ENCODE data around the gene LYZL4.

The LYZL4 gene

DNA sequence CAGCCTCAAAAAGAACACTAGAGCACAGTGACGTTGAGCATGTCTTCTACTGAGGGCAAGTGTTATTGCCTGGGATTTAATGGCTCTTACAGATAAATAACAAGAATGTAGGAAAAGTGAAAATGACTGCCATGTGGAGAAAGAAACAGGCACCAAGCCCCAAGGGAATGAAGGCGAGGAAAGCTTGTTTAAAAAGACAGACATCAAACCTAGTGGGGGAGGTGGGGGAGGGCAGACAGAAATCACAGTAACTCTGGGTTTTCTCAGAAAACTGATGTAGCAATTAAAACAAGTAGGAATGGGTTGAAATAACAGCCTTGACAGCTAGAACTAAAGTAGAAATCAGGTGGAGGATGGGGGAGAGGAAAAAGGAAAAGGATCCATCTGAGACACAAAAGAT, 18.4 kb upstream of the LYZL4 start:
- in situ Hi-C loops (cut with HindIII; ENCODE audit: low sequenced_read_pairs) = loop anchor here (5.0 to 10.0 kb wide), 2 partner anchors 37 to 154 kb away; no protein-coding TSS in a partner anchor

GRCh38 chr3:42425736-42426407, 15.5 kb upstream of the LYZL4 start:
- in situ Hi-C loops (cut with HindIII; ENCODE audit: low sequenced_read_pairs) = loop anchor here (5.0 to 10.0 kb wide), 2 partner anchors 34 to 151 kb away; no protein-coding TSS in a partner anchor

DNA sequence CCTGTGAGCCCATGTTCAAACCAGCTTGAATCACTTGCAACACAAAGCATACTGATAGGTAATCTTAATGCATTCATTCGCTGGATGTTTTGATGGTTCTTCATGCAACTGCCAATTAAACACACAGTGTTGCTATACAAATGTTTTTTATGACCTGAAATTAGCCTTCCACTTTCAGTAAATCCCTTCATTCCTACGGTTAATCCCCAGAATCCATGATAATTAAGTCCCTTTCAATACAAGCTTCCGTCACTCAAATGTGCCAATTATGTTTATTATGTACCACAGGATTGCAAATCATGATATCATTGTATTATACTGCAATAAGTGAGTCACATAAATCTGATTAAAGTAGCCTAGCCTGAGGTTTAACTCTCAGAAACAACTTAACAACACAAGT, 14.5 kb upstream of the LYZL4 start:
- in situ Hi-C loops (cut with HindIII; ENCODE audit: low sequenced_read_pairs) = loop anchor here (5.0 to 10.0 kb wide), 2 partner anchors 33 to 150 kb away; no protein-coding TSS in a partner anchor

GRCh38 chr3:42421818-42422796, 11.7 kb upstream of the LYZL4 start:
- in situ Hi-C loops (cut with HindIII; ENCODE audit: low sequenced_read_pairs) = loop anchor here (10.0 kb wide), 1 partner anchor 147 kb away; no protein-coding TSS in a partner anchor

- in situ Hi-C loops (cut with HindIII; ENCODE audit: low sequenced_read_pairs) = no loop called here
Measured at GRCh38 chr3:42419563-42419962, 9.2 kb upstream of the LYZL4 start.

DNA sequence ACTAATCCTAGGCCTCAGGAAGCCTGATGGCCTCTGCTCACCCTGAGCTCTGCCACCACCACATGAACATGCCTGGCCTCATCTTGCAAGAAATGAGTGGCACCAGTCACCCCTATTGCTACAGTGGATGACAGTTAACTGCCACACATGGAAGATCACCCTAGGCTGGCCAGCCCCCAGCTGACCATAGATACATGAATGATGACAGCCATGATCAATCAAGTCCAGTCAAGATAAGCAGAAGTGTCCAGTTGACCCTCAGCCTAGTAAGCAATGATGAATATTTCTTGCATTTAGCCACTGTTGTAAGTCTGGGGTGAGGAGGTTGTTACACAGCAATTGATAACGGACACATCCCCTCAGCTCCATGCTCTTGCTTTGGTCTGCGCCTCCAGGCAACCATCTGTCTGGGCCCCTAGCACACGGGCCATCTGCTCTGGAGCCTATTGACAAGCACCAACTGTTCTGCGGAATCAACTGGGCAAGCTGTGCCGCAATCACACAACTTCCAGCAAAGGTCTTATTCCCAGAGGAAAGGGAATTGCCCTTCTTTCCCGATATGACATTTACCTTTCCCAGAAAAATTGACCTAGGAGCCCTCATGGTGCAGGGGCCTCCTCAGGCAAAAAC, 2.2 kb upstream of the LYZL4 start:
- in situ Hi-C loops (cut with HindIII; ENCODE audit: low sequenced_read_pairs) = no loop called here

- in situ Hi-C loops (cut with HindIII; ENCODE audit: low sequenced_read_pairs) = no loop called here
Measured at GRCh38 chr3:42411429-42411828, 1.0 kb upstream of the LYZL4 start.

- in situ Hi-C loops (cut with HindIII; ENCODE audit: low sequenced_read_pairs) = no loop called here
Measured at GRCh38 chr3:42408156-42408555, 2.3 kb downstream of the LYZL4 start.

DNA sequence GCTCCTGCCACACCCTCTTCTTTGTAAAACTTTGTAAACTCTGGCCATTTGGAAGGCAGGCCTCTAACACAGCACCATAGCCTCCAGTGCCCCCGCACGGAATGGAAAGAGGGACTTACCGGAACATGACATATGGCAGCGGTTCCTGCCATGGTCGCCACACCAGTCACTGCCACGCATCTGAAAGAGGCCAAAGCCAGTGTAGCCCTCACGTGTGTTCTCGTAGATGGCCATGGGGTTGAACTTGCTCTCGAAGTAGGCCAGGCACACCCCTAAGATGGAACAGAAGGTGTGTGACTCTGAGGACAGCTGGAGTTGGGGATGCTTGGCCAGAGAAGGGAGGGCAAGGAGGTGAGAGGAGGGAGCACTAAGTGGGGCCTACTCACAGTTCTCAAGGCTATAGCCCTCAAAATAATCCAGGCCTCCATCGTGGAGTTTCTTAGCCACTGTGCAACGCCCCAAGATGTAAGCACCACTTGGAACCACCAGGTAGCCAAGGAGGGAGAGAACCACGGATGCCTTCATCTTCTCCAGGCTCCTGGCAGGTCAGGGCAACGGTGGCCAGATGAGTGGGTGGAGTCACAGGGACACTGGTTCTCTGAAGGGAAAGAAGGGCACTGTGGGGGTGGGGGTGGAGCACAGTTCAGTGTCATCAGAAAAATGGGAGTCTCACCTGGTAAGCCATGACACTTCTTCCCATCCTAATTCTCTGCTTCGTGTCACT, 3.5 kb downstream of the LYZL4 start:
- in situ Hi-C loops (cut with HindIII; ENCODE audit: low sequenced_read_pairs) = no loop called here

- in situ Hi-C loops (cut with HindIII; ENCODE audit: low sequenced_read_pairs) = no loop called here
Measured at GRCh38 chr3:42405857-42406256, 4.6 kb downstream of the LYZL4 start.

DNA sequence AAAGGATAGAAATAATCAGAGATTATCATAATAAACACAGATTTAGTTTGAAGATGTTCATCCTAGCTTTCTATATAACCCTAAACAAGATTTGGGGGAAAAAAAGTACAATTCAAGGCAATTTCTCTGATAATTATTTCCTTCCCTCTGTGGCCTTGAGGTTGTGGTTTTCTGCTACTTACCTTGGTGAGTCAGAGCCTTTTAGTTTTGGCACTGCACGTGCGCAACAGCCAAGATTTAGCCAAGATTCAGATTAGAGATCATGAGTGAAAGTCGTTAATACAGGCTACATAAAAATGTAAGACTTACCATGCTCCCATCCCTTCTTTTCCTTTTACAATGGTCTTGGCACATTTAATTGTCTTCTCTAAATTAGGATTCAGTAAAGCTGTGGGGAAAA, 6.7 kb downstream of the LYZL4 start:
- in situ Hi-C loops (cut with HindIII; ENCODE audit: low sequenced_read_pairs) = no loop called here

DNA sequence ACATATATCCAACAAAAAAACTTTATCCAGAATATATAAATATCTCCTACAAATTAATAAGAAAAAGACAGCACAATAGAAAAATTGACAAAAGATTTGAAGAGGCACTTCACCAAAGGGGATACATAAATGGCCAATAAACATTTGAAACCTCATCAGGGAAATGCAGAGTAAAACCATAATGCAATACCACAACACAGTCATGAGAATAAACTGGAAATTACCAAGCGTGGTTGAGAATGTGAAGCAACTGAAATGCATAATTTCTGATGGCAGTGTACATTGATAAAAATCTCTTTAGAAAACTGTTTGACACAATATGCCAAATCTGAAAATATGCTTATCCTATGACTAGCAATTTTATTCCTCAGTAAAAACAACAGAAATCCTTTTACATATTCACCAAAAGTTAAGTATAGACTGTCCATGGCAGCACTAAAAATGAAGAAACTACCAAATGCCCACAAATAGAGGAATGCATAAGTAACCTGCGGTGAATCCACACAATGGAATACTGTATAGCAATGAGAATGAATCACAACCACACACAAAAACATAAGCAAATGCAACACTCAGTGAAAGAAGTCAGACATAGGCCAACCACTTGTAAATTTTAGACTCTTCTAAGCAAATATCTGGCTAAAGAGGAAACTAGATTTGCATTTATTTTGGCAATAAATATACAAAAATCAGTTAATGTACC, 7.9 kb downstream of the LYZL4 start:
- in situ Hi-C loops (cut with HindIII; ENCODE audit: low sequenced_read_pairs) = no loop called here

GRCh38 chr3:42398080-42398479, 12.3 kb downstream of the LYZL4 start:
- in situ Hi-C loops (cut with HindIII; ENCODE audit: low sequenced_read_pairs) = no loop called here

GRCh38 chr3:42397644-42398043, 12.8 kb downstream of the LYZL4 start:
- in situ Hi-C loops (cut with HindIII; ENCODE audit: low sequenced_read_pairs) = no loop called here

DNA sequence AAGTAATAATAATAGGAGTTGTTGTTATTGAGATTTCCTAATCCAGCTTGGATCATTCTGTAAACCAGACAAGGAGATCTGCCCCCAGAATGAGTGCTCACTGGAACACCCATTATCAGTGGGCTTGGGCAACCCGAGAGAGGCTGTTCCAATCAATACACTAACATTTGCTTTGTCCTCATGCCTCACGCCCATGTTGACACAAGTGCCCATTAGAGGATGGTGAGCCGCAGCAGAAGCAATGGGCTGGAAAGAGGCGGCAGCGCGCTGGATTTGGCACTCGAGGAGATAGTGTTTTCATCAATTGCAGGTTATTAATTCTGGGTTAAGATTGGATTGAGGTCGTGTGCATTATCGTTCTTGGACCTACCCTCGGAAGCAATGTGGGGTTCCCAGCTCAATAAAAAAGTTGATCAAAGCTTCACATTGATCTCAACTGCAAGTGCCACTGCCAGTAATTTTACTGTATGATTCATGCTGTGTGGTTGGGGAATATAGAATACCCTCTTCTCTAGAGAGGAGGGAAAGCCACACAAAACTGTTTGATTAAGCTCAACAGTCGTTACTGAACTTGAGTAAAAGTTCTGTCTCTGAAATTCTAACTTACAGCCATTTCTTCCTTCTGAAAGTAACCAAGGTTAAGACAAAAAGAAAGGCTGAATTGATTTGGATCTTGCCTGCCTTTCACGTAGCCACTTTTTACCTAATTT, 15.7 kb downstream of the LYZL4 start:
- in situ Hi-C loops (cut with HindIII; ENCODE audit: low sequenced_read_pairs) = loop anchor here (5.0 kb wide), 1 partner anchor 33 kb away; no protein-coding TSS in a partner anchor

GRCh38 chr3:42387802-42388651, 22.4 kb downstream of the LYZL4 start:
- in situ Hi-C loops (cut with HindIII; ENCODE audit: low sequenced_read_pairs) = no loop called here

- in situ Hi-C loops (cut with HindIII; ENCODE audit: low sequenced_read_pairs) = no loop called here
Measured at GRCh38 chr3:42381551-42382082, 28.8 kb downstream of the LYZL4 start.

DNA sequence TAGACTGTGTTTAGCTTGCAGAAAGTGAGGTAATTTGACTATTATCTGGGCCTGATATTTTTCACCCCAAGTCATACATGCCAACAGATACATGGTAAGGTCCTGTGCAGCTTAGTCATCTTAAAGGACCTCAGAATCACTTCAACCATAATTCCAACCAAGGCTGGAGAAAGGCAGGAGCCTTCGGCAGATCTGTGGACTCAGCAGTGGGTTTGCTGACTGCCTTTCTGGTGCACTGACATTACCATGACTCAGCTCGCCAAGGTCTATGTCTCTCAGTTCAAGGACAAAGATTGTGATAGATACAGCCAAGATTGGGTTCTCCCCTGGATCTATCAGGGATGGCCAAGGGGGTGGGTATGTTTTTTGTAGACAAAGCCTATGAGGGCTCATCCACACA, 32.7 kb downstream of the LYZL4 start:
- in situ Hi-C loops (cut with HindIII; ENCODE audit: low sequenced_read_pairs) = no loop called here

Measured in DLD1 (cell line).